ENCODE data around the gene SEC24D.

SEC24D gene

DNA sequence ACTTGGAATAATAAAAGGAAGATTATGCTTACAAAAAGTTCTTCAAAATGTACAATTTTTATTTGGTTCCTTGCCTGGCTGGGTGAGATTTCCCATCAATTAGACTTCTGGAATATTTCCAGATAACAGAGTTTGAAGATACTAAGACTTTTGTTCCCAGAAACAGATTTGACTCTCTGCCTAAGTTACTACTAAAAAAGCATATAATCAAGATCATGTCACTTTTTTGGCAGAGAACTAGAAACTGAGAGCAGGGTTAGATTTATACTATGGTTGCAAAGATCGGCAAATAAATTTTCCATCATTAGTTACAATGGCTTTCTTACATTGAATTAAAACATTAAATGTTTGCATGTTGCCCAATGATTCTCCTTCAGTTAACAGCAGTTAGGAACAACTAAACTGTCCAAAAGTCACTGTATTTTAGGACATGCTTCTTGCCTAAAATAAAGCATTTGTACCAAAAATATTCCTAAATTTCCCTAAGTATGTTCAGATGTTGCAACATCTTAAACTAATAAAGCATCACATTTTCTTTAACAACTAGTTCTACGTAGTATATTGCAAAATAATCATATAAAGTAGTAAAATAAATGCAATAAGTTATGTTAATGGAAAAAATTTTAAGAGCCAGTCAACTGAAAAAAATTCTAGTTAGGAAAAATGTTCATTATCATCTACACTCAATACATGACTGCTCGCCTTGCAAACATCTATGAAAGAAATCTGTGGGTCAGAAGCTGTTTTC lies 73.0 kb downstream of the SEC24D start:
- no peak overlapping the region for H3K4me3 ChIP-seq (ENCODE audit: low read depth, low read length)
- TF ChIP-seq, protein P1, sequence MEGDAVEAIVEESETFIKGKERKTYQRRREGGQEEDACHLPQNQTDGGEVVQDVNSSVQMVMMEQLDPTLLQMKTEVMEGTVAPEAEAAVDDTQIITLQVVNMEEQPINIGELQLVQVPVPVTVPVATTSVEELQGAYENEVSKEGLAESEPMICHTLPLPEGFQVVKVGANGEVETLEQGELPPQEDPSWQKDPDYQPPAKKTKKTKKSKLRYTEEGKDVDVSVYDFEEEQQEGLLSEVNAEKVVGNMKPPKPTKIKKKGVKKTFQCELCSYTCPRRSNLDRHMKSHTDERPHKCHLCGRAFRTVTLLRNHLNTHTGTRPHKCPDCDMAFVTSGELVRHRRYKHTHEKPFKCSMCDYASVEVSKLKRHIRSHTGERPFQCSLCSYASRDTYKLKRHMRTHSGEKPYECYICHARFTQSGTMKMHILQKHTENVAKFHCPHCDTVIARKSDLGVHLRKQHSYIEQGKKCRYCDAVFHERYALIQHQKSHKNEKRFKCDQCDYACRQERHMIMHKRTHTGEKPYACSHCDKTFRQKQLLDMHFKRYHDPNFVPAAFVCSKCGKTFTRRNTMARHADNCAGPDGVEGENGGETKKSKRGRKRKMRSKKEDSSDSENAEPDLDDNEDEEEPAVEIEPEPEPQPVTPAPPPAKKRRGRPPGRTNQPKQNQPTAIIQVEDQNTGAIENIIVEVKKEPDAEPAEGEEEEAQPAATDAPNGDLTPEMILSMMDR (IDR thresholded peaks at IDR 0.05; ENCODE audit: borderline replicate concordance, insufficient read depth, low read depth, low read length) = no peak

DNA sequence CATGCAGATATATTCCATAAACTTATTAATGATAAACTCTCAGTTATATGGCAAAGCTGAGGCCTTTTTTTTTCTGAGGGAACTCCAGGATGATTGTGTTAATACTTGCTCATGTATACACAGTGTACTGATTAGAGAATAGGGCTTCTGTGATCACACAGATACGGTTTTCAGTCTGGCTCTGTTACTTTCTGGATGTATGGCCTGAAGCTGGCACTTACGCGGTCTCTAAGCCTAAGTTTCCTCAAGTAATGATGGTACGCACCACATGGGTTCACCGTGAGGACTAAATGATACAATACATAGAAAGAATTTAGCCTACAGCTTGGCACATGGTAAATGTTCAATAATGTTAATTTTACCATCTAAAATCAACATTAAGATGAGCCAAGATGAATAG lies 73.8 kb downstream of the SEC24D start:
- no peak overlapping the region for H3K4me3 ChIP-seq (ENCODE audit: low read depth, low read length)

DNA sequence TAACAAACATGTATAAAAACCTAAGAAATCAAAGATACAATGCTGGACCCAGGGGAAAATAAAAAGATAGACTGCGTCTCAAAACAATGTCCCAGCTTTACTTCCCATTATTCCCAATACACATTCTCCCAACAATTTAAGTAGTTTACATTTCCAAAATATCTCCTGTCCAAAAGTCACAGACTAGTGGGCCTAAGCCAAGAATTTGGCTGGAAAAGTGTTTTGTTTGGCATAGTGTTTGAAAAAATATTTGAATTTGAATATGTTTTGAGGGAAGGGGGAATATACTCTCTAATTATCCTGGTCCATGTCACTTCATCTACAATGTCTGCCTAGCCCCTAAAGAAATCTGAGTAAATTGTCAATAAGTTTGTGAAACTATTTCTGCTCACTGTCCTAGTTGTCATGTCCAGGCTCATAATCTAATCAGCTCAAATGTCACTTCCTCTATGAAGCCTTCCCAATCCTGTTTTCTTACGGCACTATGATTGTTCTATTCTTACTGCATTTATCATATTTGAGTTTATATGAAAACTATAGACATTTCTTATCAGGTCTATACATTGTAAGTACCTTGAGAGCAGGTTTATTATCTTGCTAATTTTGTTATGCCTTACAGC lies 74.4 kb downstream of the SEC24D start:
- TF ChIP-seq, protein P1 (IDR thresholded peaks at IDR 0.05; ENCODE audit: borderline replicate concordance, insufficient read depth, low read depth, low read length) = no peak
- H3K4me3 ChIP-seq (ENCODE audit: low read depth, low read length) = no peak overlapping the region

More for the DNA sequence above, 73.8 kb downstream of the SEC24D start:
- TF ChIP-seq, protein P1 (IDR thresholded peaks at IDR 0.05; ENCODE audit: borderline replicate concordance, insufficient read depth, low read depth, low read length) = no peak

DNA sequence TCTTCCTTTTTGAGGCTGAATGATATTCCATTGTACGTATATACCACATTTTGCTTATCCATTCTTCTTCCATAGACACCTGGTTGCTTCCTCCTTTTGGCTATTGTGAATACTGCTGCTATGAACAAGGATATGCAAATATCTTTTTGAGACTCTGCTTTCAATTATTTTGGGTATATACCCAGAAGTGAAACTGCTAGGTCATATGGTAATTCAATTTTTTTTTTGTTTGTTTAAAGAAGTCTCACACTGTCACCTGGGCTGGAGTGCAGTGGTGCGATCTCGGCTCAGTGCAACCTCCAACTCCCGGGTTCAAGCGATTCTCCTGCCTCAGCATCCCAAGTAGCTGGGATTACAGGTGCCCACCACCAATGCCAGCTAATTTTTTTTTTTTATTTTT lies 75.4 kb downstream of the SEC24D start:
- no peak overlapping the region for H3K4me3 ChIP-seq (ENCODE audit: low read depth, low read length)
- TF ChIP-seq, protein P1 (IDR thresholded peaks at IDR 0.05; ENCODE audit: borderline replicate concordance, insufficient read depth, low read depth, low read length) = no peak

DNA sequence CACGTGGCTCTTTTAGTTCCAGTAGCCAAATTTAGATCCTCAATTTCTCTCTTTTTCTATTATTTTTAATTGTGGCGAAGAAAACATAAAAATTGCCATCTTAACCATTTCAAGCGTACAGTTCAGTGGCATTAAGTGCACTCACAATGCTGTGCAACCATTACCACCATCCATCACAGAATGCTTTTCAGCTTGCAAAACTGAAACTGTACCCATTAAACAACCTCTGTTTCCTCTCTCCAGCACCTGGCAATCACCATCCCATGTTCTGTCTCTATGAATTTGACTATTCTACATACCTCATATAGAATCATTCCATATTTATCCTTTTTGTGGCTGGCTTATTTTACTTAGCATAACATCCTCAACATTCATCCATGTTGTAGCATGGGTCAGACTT lies 75.8 kb downstream of the SEC24D start:
- TF ChIP-seq, protein P1 (IDR thresholded peaks at IDR 0.05; ENCODE audit: borderline replicate concordance, insufficient read depth, low read depth, low read length) = no peak
- H3K4me3 ChIP-seq (ENCODE audit: low read depth, low read length) = no peak overlapping the region

DNA sequence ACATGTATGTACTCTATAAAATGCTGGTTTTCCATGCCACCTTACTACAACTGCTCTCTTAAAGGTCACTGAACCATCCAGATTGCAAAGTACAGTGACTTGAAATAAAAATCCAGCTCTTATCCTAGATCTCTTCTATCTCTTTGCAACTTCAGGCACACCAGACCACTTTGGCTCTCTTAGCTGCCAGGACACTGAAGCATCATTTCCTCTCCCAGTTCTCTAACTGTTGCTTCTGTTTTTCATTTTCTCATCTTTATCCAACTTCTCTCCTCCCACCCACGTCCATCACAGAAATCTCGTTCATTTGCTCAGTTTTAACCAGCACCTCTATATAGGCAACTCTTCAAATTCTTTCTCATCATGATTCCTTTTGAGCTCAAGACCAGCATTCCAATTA lies 76.4 kb downstream of the SEC24D start:
- H3K4me3 ChIP-seq (ENCODE audit: low read depth, low read length) = no peak overlapping the region
- TF ChIP-seq, protein P1 (IDR thresholded peaks at IDR 0.05; ENCODE audit: borderline replicate concordance, insufficient read depth, low read depth, low read length) = no peak

DNA sequence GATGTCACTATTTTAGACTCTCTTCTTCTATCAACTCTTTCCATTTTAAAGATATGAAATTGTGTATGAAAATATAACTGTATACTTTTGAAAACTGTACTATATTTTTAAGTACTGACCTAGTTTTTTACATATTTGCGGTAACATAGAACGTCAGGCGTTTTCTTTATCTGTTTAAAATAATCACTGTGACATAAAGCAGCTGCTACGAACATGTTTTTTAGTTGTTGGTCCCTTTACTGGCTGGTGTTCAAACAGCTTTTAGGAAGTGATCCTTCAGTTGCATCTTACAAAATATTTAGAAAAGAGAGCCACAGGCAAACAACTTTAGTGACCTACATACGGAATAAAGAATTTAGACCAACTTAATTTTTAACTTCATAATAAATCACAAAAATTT lies 77.6 kb downstream of the SEC24D start:
- H3K4me3 ChIP-seq (ENCODE audit: low read depth, low read length) = no peak overlapping the region
- TF ChIP-seq, protein P1 (IDR thresholded peaks at IDR 0.05; ENCODE audit: borderline replicate concordance, insufficient read depth, low read depth, low read length) = no peak

Measured in GM12875 (cell line).